B cell (primary cell): ENCODE results near the gene ELOF1.

Source experiments
- EZH2 ChIP-seq: IDR thresholded peaks from 2 replicates; pipeline ENCODE4 v1.6.1; 2012; ENCODE audit warnings: borderline replicate concordance, low read depth, mild to moderate bottlenecking, moderate library complexity, low read length; ENCODE audit not compliant: insufficient read depth, poor library complexity, severe bottlenecking
- TF ChIP-seq, protein P1 (sequence below): fragments of 200-600 bp; IDR thresholded peaks from one replicate; pipeline ENCODE4 v1.8.0; 2022; ENCODE audit warnings: antibody characterized with exemption, mild to moderate bottlenecking

DNA sequence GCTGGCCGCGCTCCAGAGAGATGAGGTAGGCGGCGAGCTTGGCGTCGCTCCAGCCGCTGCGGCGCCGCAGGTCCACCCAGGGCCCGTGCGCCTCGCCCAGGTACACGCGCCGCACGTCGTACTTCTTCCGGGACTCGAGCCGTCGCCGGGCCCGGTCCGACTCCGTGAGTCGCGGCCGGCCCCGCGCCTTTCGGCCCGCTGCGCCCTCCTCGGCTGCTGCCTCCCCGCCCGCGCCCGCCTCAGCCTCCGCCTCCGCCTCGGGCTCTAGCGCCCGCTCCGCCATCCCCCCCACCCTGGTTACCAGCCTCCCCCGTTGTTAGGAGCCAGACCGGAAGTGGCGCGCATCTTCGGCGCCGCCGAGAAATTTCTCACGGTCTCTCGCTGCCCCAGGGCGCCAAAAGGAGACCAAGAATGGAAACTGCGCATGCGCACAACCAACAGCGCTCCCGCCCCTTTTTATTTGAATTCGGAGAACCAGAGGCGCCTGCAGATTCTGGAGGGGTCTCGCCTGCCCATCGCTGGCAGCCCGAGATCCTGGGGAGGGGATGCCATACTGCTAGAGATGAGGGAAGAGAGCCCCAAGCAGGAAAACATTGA lies 53.4 kb downstream of the ELOF1 start, which contains the start of gene ZNF653:
- TF ChIP-seq EZH2 = no peak
- TF ChIP-seq, protein P1, sequence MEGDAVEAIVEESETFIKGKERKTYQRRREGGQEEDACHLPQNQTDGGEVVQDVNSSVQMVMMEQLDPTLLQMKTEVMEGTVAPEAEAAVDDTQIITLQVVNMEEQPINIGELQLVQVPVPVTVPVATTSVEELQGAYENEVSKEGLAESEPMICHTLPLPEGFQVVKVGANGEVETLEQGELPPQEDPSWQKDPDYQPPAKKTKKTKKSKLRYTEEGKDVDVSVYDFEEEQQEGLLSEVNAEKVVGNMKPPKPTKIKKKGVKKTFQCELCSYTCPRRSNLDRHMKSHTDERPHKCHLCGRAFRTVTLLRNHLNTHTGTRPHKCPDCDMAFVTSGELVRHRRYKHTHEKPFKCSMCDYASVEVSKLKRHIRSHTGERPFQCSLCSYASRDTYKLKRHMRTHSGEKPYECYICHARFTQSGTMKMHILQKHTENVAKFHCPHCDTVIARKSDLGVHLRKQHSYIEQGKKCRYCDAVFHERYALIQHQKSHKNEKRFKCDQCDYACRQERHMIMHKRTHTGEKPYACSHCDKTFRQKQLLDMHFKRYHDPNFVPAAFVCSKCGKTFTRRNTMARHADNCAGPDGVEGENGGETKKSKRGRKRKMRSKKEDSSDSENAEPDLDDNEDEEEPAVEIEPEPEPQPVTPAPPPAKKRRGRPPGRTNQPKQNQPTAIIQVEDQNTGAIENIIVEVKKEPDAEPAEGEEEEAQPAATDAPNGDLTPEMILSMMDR = no peak
